Measurements from ENCODE around the gene MMP7. TPM values are rescaled to one million over a fixed set of nuclear protein-coding genes. Genes with fewer than 3 reads are reported as not detected.

MMP7 gene
- total and polyA plus RNA-seq, 2 experiments from 2014 or later, result not detected

DNA sequence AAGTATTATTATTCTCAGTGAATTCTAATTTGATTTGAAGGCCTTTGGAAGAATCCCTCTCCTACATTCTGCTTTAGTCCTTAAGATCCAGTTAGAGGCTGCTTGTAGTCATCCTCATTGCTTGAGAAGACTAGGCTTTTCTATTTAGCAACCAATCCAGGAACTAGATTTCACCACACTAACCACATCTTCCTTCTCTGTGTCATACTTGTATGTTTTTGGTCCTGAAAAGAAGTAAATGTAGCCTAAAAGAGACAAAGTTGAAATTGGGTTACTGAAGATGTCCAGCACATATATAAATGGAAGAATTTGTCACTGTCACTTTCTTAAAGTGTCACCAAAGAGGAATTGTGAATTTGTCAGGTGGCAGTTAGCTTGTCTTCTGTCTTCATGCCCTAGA lies 46.6 kb upstream of the MMP7 start:
- Mint-ChIP-seq H3K36me3 (ENCODE audit: low read depth) (no peaks in the 10 kb centered on the region), H3K4me3 (no peak overlapping the region), H3K4me1 (no peaks in the 10 kb centered on the region), H3K27ac (no peak overlapping the region; the same call in 1 of the 2 replicates), H3K9me3 (no peaks in the 10 kb centered on the region), H3K27me3 (ENCODE audit: insufficient read depth, low read depth, poor library complexity) (no peaks in the 10 kb centered on the region)
- no peak for TF ChIP-seq EZH2 (IDR thresholded peaks at IDR 0.05; ENCODE audit: low read depth, unreplicated experiment)
- no peak for TF ChIP-seq ZNF114 (CRISPR knock-in tag; IDR thresholded peaks at IDR 0.05)
- TF ChIP-seq ZNF331 (CRISPR knock-in tag; IDR thresholded peaks at IDR 0.05; ENCODE audit: low read depth), result no peak
- no peak for TF ChIP-seq POLR2AphosphoS5 (IDR thresholded peaks at IDR 0.05; ENCODE audit: low read depth)
- TF ChIP-seq, protein P1, sequence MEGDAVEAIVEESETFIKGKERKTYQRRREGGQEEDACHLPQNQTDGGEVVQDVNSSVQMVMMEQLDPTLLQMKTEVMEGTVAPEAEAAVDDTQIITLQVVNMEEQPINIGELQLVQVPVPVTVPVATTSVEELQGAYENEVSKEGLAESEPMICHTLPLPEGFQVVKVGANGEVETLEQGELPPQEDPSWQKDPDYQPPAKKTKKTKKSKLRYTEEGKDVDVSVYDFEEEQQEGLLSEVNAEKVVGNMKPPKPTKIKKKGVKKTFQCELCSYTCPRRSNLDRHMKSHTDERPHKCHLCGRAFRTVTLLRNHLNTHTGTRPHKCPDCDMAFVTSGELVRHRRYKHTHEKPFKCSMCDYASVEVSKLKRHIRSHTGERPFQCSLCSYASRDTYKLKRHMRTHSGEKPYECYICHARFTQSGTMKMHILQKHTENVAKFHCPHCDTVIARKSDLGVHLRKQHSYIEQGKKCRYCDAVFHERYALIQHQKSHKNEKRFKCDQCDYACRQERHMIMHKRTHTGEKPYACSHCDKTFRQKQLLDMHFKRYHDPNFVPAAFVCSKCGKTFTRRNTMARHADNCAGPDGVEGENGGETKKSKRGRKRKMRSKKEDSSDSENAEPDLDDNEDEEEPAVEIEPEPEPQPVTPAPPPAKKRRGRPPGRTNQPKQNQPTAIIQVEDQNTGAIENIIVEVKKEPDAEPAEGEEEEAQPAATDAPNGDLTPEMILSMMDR (conservative IDR thresholded peaks at IDR 0.05; ENCODE audit: low read depth in 2 of 2), result no peak
- TF ChIP-seq NANOG (IDR thresholded peaks at IDR 0.05; ENCODE audit: borderline replicate concordance), result no peak
- TF ChIP-seq CREB1 (CRISPR knock-in tag; IDR thresholded peaks at IDR 0.05; ENCODE audit: low read depth), result no peak
- TF ChIP-seq, protein P2, sequence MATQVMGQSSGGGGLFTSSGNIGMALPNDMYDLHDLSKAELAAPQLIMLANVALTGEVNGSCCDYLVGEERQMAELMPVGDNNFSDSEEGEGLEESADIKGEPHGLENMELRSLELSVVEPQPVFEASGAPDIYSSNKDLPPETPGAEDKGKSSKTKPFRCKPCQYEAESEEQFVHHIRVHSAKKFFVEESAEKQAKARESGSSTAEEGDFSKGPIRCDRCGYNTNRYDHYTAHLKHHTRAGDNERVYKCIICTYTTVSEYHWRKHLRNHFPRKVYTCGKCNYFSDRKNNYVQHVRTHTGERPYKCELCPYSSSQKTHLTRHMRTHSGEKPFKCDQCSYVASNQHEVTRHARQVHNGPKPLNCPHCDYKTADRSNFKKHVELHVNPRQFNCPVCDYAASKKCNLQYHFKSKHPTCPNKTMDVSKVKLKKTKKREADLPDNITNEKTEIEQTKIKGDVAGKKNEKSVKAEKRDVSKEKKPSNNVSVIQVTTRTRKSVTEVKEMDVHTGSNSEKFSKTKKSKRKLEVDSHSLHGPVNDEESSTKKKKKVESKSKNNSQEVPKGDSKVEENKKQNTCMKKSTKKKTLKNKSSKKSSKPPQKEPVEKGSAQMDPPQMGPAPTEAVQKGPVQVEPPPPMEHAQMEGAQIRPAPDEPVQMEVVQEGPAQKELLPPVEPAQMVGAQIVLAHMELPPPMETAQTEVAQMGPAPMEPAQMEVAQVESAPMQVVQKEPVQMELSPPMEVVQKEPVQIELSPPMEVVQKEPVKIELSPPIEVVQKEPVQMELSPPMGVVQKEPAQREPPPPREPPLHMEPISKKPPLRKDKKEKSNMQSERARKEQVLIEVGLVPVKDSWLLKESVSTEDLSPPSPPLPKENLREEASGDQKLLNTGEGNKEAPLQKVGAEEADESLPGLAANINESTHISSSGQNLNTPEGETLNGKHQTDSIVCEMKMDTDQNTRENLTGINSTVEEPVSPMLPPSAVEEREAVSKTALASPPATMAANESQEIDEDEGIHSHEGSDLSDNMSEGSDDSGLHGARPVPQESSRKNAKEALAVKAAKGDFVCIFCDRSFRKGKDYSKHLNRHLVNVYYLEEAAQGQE (IDR thresholded peaks at IDR 0.05; ENCODE audit: unreplicated experiment), result no peak
- TF ChIP-seq, protein P3, sequence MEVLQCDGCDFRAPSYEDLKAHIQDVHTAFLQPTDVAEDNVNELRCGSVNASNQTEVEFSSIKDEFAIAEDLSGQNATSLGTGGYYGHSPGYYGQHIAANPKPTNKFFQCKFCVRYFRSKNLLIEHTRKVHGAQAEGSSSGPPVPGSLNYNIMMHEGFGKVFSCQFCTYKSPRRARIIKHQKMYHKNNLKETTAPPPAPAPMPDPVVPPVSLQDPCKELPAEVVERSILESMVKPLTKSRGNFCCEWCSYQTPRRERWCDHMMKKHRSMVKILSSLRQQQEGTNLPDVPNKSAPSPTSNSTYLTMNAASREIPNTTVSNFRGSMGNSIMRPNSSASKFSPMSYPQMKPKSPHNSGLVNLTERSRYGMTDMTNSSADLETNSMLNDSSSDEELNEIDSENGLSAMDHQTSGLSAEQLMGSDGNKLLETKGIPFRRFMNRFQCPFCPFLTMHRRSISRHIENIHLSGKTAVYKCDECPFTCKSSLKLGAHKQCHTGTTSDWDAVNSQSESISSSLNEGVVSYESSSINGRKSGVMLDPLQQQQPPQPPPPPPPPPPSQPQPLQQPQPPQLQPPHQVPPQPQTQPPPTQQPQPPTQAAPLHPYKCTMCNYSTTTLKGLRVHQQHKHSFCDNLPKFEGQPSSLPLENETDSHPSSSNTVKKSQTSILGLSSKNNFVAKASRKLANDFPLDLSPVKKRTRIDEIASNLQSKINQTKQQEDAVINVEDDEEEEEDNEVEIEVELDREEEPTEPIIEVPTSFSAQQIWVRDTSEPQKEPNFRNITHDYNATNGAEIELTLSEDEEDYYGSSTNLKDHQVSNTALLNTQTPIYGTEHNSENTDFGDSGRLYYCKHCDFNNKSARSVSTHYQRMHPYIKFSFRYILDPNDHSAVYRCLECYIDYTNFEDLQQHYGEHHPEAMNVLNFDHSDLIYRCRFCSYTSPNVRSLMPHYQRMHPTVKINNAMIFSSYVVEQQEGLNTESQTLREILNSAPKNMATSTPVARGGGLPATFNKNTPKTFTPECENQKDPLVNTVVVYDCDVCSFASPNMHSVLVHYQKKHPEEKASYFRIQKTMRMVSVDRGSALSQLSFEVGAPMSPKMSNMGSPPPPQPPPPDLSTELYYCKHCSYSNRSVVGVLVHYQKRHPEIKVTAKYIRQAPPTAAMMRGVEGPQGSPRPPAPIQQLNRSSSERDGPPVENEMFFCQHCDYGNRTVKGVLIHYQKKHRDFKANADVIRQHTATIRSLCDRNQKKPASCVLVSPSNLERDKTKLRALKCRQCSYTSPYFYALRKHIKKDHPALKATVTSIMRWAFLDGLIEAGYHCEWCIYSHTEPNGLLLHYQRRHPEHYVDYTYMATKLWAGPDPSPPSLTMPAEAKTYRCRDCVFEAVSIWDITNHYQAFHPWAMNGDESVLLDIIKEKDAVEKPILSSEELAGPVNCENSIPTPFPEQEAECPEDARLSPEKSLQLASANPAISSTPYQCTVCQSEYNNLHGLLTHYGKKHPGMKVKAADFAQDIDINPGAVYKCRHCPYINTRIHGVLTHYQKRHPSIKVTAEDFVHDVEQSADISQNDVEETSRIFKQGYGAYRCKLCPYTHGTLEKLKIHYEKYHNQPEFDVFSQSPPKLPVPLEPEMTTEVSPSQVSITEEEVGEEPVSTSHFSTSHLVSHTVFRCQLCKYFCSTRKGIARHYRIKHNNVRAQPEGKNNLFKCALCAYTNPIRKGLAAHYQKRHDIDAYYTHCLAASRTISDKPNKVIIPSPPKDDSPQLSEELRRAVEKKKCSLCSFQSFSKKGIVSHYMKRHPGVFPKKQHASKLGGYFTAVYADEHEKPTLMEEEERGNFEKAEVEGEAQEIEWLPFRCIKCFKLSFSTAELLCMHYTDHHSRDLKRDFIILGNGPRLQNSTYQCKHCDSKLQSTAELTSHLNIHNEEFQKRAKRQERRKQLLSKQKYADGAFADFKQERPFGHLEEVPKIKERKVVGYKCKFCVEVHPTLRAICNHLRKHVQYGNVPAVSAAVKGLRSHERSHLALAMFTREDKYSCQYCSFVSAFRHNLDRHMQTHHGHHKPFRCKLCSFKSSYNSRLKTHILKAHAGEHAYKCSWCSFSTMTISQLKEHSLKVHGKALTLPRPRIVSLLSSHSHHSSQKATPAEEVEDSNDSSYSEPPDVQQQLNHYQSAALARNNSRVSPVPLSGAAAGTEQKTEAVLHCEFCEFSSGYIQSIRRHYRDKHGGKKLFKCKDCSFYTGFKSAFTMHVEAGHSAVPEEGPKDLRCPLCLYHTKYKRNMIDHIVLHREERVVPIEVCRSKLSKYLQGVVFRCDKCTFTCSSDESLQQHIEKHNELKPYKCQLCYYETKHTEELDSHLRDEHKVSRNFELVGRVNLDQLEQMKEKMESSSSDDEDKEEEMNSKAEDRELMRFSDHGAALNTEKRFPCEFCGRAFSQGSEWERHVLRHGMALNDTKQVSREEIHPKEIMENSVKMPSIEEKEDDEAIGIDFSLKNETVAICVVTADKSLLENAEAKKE (CRISPR knock-in tag; IDR thresholded peaks at IDR 0.05), result no peak
- TF ChIP-seq EZH2phosphoT487 (IDR thresholded peaks at IDR 0.05; ENCODE audit: unreplicated experiment), result no peak
- TF ChIP-seq, protein P4, sequence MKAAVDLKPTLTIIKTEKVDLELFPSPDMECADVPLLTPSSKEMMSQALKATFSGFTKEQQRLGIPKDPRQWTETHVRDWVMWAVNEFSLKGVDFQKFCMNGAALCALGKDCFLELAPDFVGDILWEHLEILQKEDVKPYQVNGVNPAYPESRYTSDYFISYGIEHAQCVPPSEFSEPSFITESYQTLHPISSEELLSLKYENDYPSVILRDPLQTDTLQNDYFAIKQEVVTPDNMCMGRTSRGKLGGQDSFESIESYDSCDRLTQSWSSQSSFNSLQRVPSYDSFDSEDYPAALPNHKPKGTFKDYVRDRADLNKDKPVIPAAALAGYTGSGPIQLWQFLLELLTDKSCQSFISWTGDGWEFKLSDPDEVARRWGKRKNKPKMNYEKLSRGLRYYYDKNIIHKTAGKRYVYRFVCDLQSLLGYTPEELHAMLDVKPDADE (IDR thresholded peaks at IDR 0.05), result no peak
- no peak for TF ChIP-seq JUNB (IDR thresholded peaks at IDR 0.05; ENCODE audit: unreplicated experiment)
- no peak for TF ChIP-seq STAT1 (IDR thresholded peaks at IDR 0.05; ENCODE audit: unreplicated experiment)
- H3K4me1 ChIP-seq (ENCODE audit: insufficient read depth), result no peaks in the 10 kb centered on the region
- peaks cover 5% of the 10 kb centered on the region; the same call in 1 of the 2 replicates for H3K9me2 ChIP-seq (ENCODE audit: insufficient read depth)
- no peak overlapping the region for H3K27ac ChIP-seq (ENCODE audit: low read depth)
- no peaks in the 10 kb centered on the region for H3K27me3 ChIP-seq (ENCODE audit: insufficient read depth)
- no peak for DNase-seq (ENCODE audit: low spot score)
- ATAC-seq, result no peak
- no peaks in the 10 kb centered on the region for H3K79me2 ChIP-seq (replicated peaks; ENCODE audit: insufficient read depth)
- H3K4me3 ChIP-seq, result no peak overlapping the region
- no peak overlapping the region for H3K4me2 ChIP-seq
- H2AFZ ChIP-seq, result no peak overlapping the region
- no peaks in the 10 kb centered on the region for H3F3A ChIP-seq (replicated peaks; ENCODE audit: low read depth)
- H4K20me1 ChIP-seq (replicated peaks; ENCODE audit: insufficient read depth), result no peaks in the 10 kb centered on the region
- no peaks in the 10 kb centered on the region for H3K36me3 ChIP-seq (ENCODE audit: insufficient read depth)

Data from GM23338 (cell line).